Caco-2 (cell line): ENCODE measurements around the gene EIF1AX. TPM values are rescaled to one million over a fixed set of nuclear protein-coding genes. Genes with fewer than 3 reads are reported as not detected.

Experiments used
- BruUV-seq: library from RNA; stranded (reverse); fragments of 400-500 nt; replicated peaks from 2 replicates; lab custom pipeline; 2021; lab: Mats Ljungman, UMichigan
- CTCF ChIA-PET: fragments of 300-600 bp; sonication (Branson Sonifier 250); formaldehyde crosslinking; loops from one replicate; lab custom pipeline; 2022; ENCODE audit warnings: antibody characterized with exemption; lab: Charles Lee
- POLR2A ChIA-PET: fragments of 300-600 bp; sonication (Branson Sonifier 250); formaldehyde crosslinking; loops from one replicate; lab custom pipeline; 2022; ENCODE audit warnings: antibody characterized with exemption; lab: Charles Lee
- DNase-seq, 2 experiments: peaks; one replicate each; pipeline versions ENCODE4 v3.0.0 to v3.0.0-alpha.2; 2020 to 2022
- H3K27me3 ChIP-seq: replicated peaks from 2 replicates; pipeline ENCODE4 v1.6.0; 2011; ENCODE audit warnings: low read length; ENCODE audit not compliant: control insufficient read depth, insufficient read depth
- H3K36me3 ChIP-seq: 2 replicates; pipeline ENCODE4 v1.5.1; 2011; ENCODE audit warnings: low read length; ENCODE audit not compliant: control insufficient read depth, insufficient read depth
- H3K4me1 ChIP-seq: fragments of 250-450 bp; sonication (Bioruptor Pico); 2 replicates; pipeline ENCODE4 v1.5.1; 2020; ENCODE audit warnings: mild to moderate bottlenecking
- H3K4me3 ChIP-seq: 2 replicates; pipeline ENCODE4 v1.5.1; 2011; ENCODE audit warnings: low read depth, mild to moderate bottlenecking, control low read depth, low read length
- H3K9me3 ChIP-seq: fragments of 250-450 bp; sonication (Bioruptor Pico); 2 replicates; pipeline ENCODE4 v1.5.1; 2020; ENCODE audit warnings: mild to moderate bottlenecking, moderate library complexity
- H3K27ac Mint-ChIP-seq: one replicate; pipeline ENCODE4 v1.8.0; 2022; ENCODE audit warnings: mixed read lengths; ENCODE audit not compliant: unreplicated experiment
- H3K27me3 Mint-ChIP-seq: one replicate; pipeline ENCODE4 v1.8.0; 2022; ENCODE audit warnings: mixed read lengths; ENCODE audit not compliant: insufficient read depth, unreplicated experiment
- H3K36me3 Mint-ChIP-seq: one replicate; pipeline ENCODE4 v1.8.0; 2022; ENCODE audit warnings: mild to moderate bottlenecking, mixed read lengths; ENCODE audit not compliant: insufficient read depth, unreplicated experiment
- H3K4me1 Mint-ChIP-seq: one replicate; pipeline ENCODE4 v1.8.0; 2022; ENCODE audit warnings: low read depth, mixed read lengths; ENCODE audit not compliant: unreplicated experiment
- H3K4me3 Mint-ChIP-seq: one replicate; pipeline ENCODE4 v1.8.0; 2022; ENCODE audit warnings: mild to moderate bottlenecking, moderate library complexity, mixed read lengths; ENCODE audit not compliant: unreplicated experiment
- H3K9me3 Mint-ChIP-seq: one replicate; pipeline ENCODE4 v1.8.0; 2022; ENCODE audit warnings: mixed read lengths; ENCODE audit not compliant: unreplicated experiment
- intact Hi-C: fragments of 100-400 bp; cut with micrococcal nuclease; formaldehyde crosslinking; loops from one replicate; pipeline ENCODE4 v1.10.0; 2022; ENCODE audit not compliant: unreplicated experiment
- total RNA-seq: library from RNA; stranded (reverse); gene quantifications from 2 replicates; pipeline ENCODE4 v1.2.3, GENCODE V29; 2022
- TF ChIP-seq, protein P1 (sequence below), 2 experiments: fragments of 200-600 bp in 1 of 2; IDR thresholded peaks; 1 replicate in 1 of 2; 2 replicates in 1 of 2; pipeline versions ENCODE4 v1.5.1 to v1.8.0; 2011 to 2022; ENCODE audit warnings: antibody characterized with exemption in 1 of 2, control low read depth in 1 of 2, inconsistent platforms in 1 of 2, low read depth in 1 of 2, low read length in 1 of 2, mild to moderate bottlenecking in 1 of 2, moderate library complexity in 1 of 2; ENCODE audit not compliant: insufficient read depth in 1 of 2, severe bottlenecking in 1 of 2, unreplicated experiment in 1 of 2

Gene EIF1AX
- total RNA-seq, 1 experiment from 2014 or later = 144 TPM

- DNase-seq = no peak
- intact Hi-C loops = no loop called here
- no peaks in the 10 kb centered on the region for H3K9me3 ChIP-seq
- no peaks in the 10 kb centered on the region for H3K27me3 Mint-ChIP-seq
- H3K4me3 Mint-ChIP-seq = no peak overlapping the region
- TF ChIP-seq, protein P1, sequence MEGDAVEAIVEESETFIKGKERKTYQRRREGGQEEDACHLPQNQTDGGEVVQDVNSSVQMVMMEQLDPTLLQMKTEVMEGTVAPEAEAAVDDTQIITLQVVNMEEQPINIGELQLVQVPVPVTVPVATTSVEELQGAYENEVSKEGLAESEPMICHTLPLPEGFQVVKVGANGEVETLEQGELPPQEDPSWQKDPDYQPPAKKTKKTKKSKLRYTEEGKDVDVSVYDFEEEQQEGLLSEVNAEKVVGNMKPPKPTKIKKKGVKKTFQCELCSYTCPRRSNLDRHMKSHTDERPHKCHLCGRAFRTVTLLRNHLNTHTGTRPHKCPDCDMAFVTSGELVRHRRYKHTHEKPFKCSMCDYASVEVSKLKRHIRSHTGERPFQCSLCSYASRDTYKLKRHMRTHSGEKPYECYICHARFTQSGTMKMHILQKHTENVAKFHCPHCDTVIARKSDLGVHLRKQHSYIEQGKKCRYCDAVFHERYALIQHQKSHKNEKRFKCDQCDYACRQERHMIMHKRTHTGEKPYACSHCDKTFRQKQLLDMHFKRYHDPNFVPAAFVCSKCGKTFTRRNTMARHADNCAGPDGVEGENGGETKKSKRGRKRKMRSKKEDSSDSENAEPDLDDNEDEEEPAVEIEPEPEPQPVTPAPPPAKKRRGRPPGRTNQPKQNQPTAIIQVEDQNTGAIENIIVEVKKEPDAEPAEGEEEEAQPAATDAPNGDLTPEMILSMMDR (IDR thresholded peaks at IDR 0.05; ENCODE audit: insufficient read depth in 1 of 2, low read depth in 1 of 2, low read length in 1 of 2, severe bottlenecking in 1 of 2, unreplicated experiment in 1 of 2) = no peak
- no peaks in the 10 kb centered on the region for H3K27me3 ChIP-seq
- no TSS peak for BruUV-seq
- no peaks in the 10 kb centered on the region for H3K36me3 Mint-ChIP-seq
- no peak overlapping the region for H3K4me3 ChIP-seq
- ChIA-PET POLR2A (no interaction called here), CTCF (no interaction called here)
- no peaks in the 10 kb centered on the region for H3K9me3 Mint-ChIP-seq
- no peaks in the 10 kb centered on the region for H3K4me1 ChIP-seq
- H3K4me1 Mint-ChIP-seq = no peaks in the 10 kb centered on the region
- H3K36me3 ChIP-seq = no peaks in the 10 kb centered on the region
- H3K27ac Mint-ChIP-seq = no peak overlapping the region
These were observed 61.4 kb downstream of the EIF1AX start for GRCh38 chrX:20080277-20080676.

Other genes starting within 250 kb of the EIF1AX start
- gene BCLAF3, start 150.8 kb downstream of the EIF1AX start, total RNA-seq = 5.7 and 7.8 TPM in 2 replicates
- 42.8 and 45.4 TPM in 2 replicates for gene MAP7D2, start 24.9 kb downstream of the EIF1AX start, total RNA-seq
- 93.2 and 104 TPM in 2 replicates for gene RPS6KA3, start 125.1 kb upstream of the EIF1AX start, total RNA-seq